ENCODE results near the gene RAB3C. TPM values are rescaled to one million over a fixed set of nuclear protein-coding genes. Genes with fewer than 3 reads are reported as not detected.

Gene RAB3C
- total RNA-seq, 6 experiments from 2014 or later: not detected

- H3K27me3 Mint-ChIP-seq (ENCODE audit: insufficient read depth): no peaks in the 10 kb centered on the region
- H3K9me3 Mint-ChIP-seq: no peaks in the 10 kb centered on the region
These were observed 268.3 kb downstream of the RAB3C start for GRCh38 chr5:58851153-58851552.

GRCh38 chr5:58851571-58851970 is 268.7 kb downstream of the RAB3C start:
- H3K36me3 Mint-ChIP-seq (ENCODE audit: low read depth): no peaks in the 10 kb centered on the region
- DNase-seq: no peak
- TF ChIP-seq CTCF (IDR thresholded peaks at IDR 0.05): no peak
- no peaks in the 10 kb centered on the region for H3K9me3 Mint-ChIP-seq
- no peaks in the 10 kb centered on the region for H3K4me1 Mint-ChIP-seq (ENCODE audit: low read depth)
- no peak overlapping the region for H3K4me3 Mint-ChIP-seq
- H3K27me3 Mint-ChIP-seq (ENCODE audit: insufficient read depth): no peaks in the 10 kb centered on the region; the same call in 1 of the 2 replicates
- no peak overlapping the region for H3K27ac Mint-ChIP-seq

More at GRCh38 chr5:58851153-58851552, 268.3 kb downstream of the RAB3C start:
- DNase-seq: no peak
- H3K4me3 Mint-ChIP-seq: no peak overlapping the region
- no peak for TF ChIP-seq CTCF (IDR thresholded peaks at IDR 0.05)
- no peaks in the 10 kb centered on the region for H3K4me1 Mint-ChIP-seq (ENCODE audit: low read depth)
- H3K36me3 Mint-ChIP-seq (ENCODE audit: low read depth): no peaks in the 10 kb centered on the region
- H3K27ac Mint-ChIP-seq: no peak overlapping the region

- Mint-ChIP-seq H3K27me3 (ENCODE audit: insufficient read depth) (no peaks in the 10 kb centered on the region; the same call in 1 of the 2 replicates), H3K4me1 (ENCODE audit: low read depth) (no peaks in the 10 kb centered on the region)
- DNase-seq: no peak
These were observed 269.7 kb downstream of the RAB3C start for GRCh38 chr5:58852566-58852965.

GRCh38 chr5:58854441-58854840 is 271.6 kb downstream of the RAB3C start:
- Mint-ChIP-seq H3K4me1 (ENCODE audit: low read depth) (no peaks in the 10 kb centered on the region), H3K27ac (no peak overlapping the region), H3K27me3 (ENCODE audit: insufficient read depth) (no peaks in the 10 kb centered on the region; the same call in 1 of the 2 replicates), H3K9me3 (no peaks in the 10 kb centered on the region), H3K36me3 (ENCODE audit: low read depth) (no peaks in the 10 kb centered on the region), H3K4me3 (no peak overlapping the region)
- DNase-seq: no peak
- TF ChIP-seq CTCF (IDR thresholded peaks at IDR 0.05): no peak

More at GRCh38 chr5:58852566-58852965, 269.7 kb downstream of the RAB3C start:
- H3K27ac Mint-ChIP-seq: no peak overlapping the region
- H3K9me3 Mint-ChIP-seq: no peaks in the 10 kb centered on the region
- H3K36me3 Mint-ChIP-seq (ENCODE audit: low read depth): no peaks in the 10 kb centered on the region
- no peak for TF ChIP-seq CTCF (IDR thresholded peaks at IDR 0.05)
- no peak overlapping the region for H3K4me3 Mint-ChIP-seq

GRCh38 chr5:58855851-58856739 is 273.2 kb downstream of the RAB3C start:
- Mint-ChIP-seq H3K4me3 (no peak overlapping the region), H3K36me3 (ENCODE audit: low read depth) (no peaks in the 10 kb centered on the region), H3K27me3 (ENCODE audit: insufficient read depth) (peaks cover 3% of the 10 kb centered on the region; the same call in 1 of the 2 replicates), H3K27ac (no peak overlapping the region), H3K4me1 (ENCODE audit: low read depth) (no peaks in the 10 kb centered on the region), H3K9me3 (no peaks in the 10 kb centered on the region)
- no peak for DNase-seq
- TF ChIP-seq CTCF (IDR thresholded peaks at IDR 0.05): no peak

All from HFFc6 (cell line).